Prostate gland (tissue), 2 donors: ENCODE data around the gene EFNA4.

Source experiments
- POLR2A ChIP-seq: fragments of 450-650 bp; IDR thresholded peaks from one replicate; pipeline ENCODE4 v1.6.1; 2016; ENCODE audit warnings: antibody characterized with exemption, mild to moderate bottlenecking
- TF ChIP-seq, protein P1 (sequence below), 4 experiments: fragments of 200-600 bp in 2 of 4; fragments of 450-650 bp in 2 of 4; sonication (generic) in 2 of 4; IDR thresholded peaks; 1 replicate in 3 of 4; 2 replicates in 1 of 4; pipeline ENCODE4 v1.5.1; 2016 to 2019; ENCODE audit warnings: antibody characterized with exemption in 4 of 4, mild to moderate bottlenecking in 2 of 4, moderate library complexity in 2 of 4

GRCh38 chr1:155060736-155061135 is 2.8 kb upstream of the EFNA4 start:
- TF ChIP-seq, protein P1, sequence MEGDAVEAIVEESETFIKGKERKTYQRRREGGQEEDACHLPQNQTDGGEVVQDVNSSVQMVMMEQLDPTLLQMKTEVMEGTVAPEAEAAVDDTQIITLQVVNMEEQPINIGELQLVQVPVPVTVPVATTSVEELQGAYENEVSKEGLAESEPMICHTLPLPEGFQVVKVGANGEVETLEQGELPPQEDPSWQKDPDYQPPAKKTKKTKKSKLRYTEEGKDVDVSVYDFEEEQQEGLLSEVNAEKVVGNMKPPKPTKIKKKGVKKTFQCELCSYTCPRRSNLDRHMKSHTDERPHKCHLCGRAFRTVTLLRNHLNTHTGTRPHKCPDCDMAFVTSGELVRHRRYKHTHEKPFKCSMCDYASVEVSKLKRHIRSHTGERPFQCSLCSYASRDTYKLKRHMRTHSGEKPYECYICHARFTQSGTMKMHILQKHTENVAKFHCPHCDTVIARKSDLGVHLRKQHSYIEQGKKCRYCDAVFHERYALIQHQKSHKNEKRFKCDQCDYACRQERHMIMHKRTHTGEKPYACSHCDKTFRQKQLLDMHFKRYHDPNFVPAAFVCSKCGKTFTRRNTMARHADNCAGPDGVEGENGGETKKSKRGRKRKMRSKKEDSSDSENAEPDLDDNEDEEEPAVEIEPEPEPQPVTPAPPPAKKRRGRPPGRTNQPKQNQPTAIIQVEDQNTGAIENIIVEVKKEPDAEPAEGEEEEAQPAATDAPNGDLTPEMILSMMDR (IDR thresholded peaks at IDR 0.05): no peak
- no peak for TF ChIP-seq POLR2A
